Measurements from ENCODE around the gene CCR5AS.

CCR5AS gene

GRCh38 chr3:46419816-46420215, 12.9 kb upstream of the CCR5AS start:
- no peak overlapping the region for H3K4me3 ChIP-seq
- no peak overlapping the region for H3K27ac ChIP-seq (replicated peaks in 1 of 4)
- DNase-seq (ENCODE audit: extremely low spot score), result no peak
- H3K36me3 ChIP-seq, result no peaks in the 10 kb centered on the region
- H3K27me3 ChIP-seq, result no peaks in the 10 kb centered on the region
- no peaks in the 10 kb centered on the region for H3K9me3 ChIP-seq
- TF ChIP-seq POLR2AphosphoS5 (IDR thresholded peaks at IDR 0.05) (no peak), POLR2A (IDR thresholded peaks at IDR 0.05; ENCODE audit: low read depth) (no peak), EP300 (IDR thresholded peaks at IDR 0.05) (no peak)
- TF ChIP-seq, protein P1, sequence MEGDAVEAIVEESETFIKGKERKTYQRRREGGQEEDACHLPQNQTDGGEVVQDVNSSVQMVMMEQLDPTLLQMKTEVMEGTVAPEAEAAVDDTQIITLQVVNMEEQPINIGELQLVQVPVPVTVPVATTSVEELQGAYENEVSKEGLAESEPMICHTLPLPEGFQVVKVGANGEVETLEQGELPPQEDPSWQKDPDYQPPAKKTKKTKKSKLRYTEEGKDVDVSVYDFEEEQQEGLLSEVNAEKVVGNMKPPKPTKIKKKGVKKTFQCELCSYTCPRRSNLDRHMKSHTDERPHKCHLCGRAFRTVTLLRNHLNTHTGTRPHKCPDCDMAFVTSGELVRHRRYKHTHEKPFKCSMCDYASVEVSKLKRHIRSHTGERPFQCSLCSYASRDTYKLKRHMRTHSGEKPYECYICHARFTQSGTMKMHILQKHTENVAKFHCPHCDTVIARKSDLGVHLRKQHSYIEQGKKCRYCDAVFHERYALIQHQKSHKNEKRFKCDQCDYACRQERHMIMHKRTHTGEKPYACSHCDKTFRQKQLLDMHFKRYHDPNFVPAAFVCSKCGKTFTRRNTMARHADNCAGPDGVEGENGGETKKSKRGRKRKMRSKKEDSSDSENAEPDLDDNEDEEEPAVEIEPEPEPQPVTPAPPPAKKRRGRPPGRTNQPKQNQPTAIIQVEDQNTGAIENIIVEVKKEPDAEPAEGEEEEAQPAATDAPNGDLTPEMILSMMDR (IDR thresholded peaks at IDR 0.05), result no peak
- peaks cover 0 to 4% (median 0%) of the 10 kb centered on the region in 4 donors for H3K4me1 ChIP-seq
- intact Hi-C loops (cut with DNase I), result no loop called here
- WGBS, result 91% methylated on average over 3 of the region's 4 CpGs

DNA sequence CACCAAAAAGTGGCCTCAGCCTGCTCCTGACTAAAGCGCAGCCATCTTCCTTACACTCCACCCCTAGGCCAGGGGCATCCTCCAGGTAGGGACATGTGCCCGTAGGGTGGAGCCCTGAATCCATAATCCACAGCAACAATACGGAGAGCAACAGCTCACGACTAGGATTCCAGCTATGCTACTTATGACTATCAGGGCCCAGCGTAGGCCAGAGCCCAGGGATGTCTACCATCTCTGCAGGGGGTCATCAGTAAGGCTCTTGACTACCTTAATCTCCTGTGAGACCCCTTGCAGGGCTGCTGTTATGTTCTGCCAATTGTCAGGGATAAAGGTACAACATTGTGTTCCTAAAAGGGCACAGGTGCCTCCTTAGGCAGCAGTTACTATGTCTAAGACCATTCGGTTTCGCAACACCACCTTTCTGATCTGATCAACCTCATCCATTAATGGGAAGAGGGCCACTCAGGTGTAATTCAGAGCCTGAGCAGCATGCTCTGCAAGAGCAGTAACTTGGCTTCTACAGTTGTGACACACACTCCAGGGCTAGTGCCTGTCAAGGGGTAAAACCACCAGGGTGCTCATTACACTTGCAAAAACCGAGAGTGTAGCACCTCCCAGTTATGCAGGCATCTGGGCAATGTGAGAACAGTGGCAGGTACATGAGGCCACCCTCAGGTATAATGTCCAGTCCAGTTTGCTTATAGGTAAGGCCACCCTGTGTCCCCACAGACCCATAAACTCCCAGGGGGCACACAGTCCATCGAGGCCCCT, 11.2 kb upstream of the CCR5AS start:
- Histone ChIP-seq H3K4me1 (peaks cover 0 to 7% (median 5%) of the 10 kb centered on the region in 4 donors), H3K36me3 (no peaks in the 10 kb centered on the region), H3K27ac (replicated peaks in 1 of 4) (no peak overlapping the region), H3K4me3 (no peak overlapping the region), H3K9me3 (no peaks in the 10 kb centered on the region), H3K27me3 (no peaks in the 10 kb centered on the region)
- intact Hi-C loops (cut with DNase I), result no loop called here
- WGBS, result 83% methylated on average over 7 of the region's 9 CpGs
- no peak for DNase-seq (ENCODE audit: extremely low spot score)
- no peak for TF ChIP-seq POLR2A (IDR thresholded peaks at IDR 0.05; ENCODE audit: low read depth)
- no peak for TF ChIP-seq EP300 (IDR thresholded peaks at IDR 0.05)
- TF ChIP-seq POLR2AphosphoS5 (IDR thresholded peaks at IDR 0.05), result no peak
- TF ChIP-seq, protein P1 (IDR thresholded peaks at IDR 0.05), result no peak

DNA sequence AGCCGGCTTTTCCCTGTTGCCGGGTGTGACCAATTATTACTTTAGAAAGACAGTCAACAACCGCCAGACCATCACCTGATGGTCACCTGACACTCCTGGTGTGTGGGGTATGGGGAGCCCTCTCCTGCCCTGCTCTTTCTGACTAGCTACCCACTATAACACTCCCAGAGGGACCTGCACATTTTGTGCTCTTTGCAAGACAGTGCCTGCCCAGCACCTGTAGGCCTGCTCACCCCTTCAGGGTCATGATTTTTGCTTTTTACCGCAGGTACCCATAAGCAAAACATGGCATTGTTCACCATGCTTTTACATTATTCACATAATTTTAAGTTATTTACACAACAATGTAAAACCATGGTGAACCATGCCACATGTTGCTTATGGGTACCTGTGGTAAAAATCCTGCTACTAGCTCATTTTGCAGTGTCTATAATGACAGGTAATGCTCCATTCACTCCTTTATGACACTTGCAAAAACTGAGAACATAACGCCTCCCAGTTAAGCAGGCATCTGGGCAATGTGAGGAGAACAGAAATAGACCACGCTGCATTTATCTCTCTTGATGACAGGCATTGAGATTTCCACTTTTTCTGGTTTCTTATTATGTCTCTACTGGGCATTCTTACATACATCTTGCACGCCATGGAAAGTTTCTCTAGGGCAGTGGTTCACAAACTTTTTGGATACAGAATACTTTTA, 10.1 kb upstream of the CCR5AS start:
- Histone ChIP-seq H3K4me1 (peaks cover 0 to 13% (median 8%) of the 10 kb centered on the region in 4 donors), H3K36me3 (no peaks in the 10 kb centered on the region), H3K27ac (replicated peaks in 1 of 4) (no peak overlapping the region), H3K4me3 (no peak overlapping the region), H3K27me3 (no peaks in the 10 kb centered on the region), H3K9me3 (no peaks in the 10 kb centered on the region)
- 89% methylated on average over 7 of the region's 7 CpGs for WGBS
- intact Hi-C loops (cut with DNase I), result no loop called here
- TF ChIP-seq EP300 (IDR thresholded peaks at IDR 0.05) (no peak), POLR2A (IDR thresholded peaks at IDR 0.05; ENCODE audit: low read depth) (no peak), POLR2AphosphoS5 (IDR thresholded peaks at IDR 0.05) (no peak)
- TF ChIP-seq, protein P1 (IDR thresholded peaks at IDR 0.05), result no peak
- no peak for DNase-seq (ENCODE audit: extremely low spot score)

DNA sequence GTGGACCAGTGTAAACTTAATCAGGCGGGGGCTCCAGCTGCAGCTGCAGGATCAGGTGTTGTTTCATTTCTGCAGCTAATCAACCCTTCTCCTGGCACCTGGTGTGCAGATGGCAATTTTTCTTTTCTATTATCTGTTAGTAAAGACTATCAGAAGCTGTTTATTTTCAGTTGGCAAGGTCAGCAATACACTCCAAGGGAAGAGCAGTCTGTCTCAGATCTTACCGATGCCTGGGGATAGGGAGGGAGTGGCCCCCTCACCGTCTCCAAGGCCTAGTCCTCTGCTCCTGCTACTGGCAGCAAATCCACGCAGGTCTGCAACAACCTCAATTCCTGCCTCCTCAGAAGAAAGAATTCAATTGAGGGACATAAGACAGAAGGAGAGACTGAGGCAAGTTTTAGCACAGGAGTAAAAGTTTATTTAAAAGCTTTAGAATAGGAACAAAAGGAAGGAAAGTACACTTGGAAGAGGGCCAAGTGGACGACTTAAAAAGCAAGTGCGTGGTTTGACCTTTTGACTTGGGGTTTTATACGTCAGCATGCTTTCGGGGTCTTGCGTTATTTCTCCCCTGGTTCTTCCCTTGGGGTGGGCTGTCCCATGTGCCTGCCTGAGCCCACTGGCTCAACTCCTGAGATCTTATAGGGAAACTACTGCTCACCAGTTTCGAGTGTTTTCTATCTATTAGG, 9.4 kb upstream of the CCR5AS start:
- intact Hi-C loops (cut with DNase I), result no loop called here
- Histone ChIP-seq H3K27me3 (no peaks in the 10 kb centered on the region), H3K9me3 (no peaks in the 10 kb centered on the region), H3K27ac (replicated peaks in 1 of 4) (no peak overlapping the region), H3K36me3 (no peaks in the 10 kb centered on the region), H3K4me3 (no peak overlapping the region), H3K4me1 (peaks cover 0 to 13% (median 8%) of the 10 kb centered on the region in 4 donors)
- no peak for TF ChIP-seq POLR2AphosphoS5 (IDR thresholded peaks at IDR 0.05)
- TF ChIP-seq, protein P1 (IDR thresholded peaks at IDR 0.05), result no peak
- TF ChIP-seq EP300 (IDR thresholded peaks at IDR 0.05), result no peak
- TF ChIP-seq POLR2A (IDR thresholded peaks at IDR 0.05; ENCODE audit: low read depth), result no peak
- 53% methylated on average over 10 of the region's 10 CpGs for WGBS
- no peak for DNase-seq (ENCODE audit: extremely low spot score)

All from esophagus muscularis mucosa (tissue), 4 donors.